Spleen (tissue), 7 donors: ENCODE data around the gene MUC22.

Experiments
- CTCF ChIP-seq, 11 experiments: fragments of 200-600 bp in 7 of 11; fragments of 450-650 bp in 4 of 11; sonication (generic) in 4 of 11; IDR thresholded peaks in 8 of 11; conservative IDR thresholded peaks in 3 of 11; 1 replicate in 7 of 11; 2 replicates in 4 of 11; pipeline versions ENCODE4 v1.4.0 to v1.8.0; 2016 to 2021; ENCODE audit warnings: antibody characterized with exemption in 11 of 11, inconsistent platforms in 4 of 11, mild to moderate bottlenecking in 1 of 11
- POLR2A ChIP-seq, 3 donors: fragments of 450-650 bp; IDR thresholded peaks; one replicate each; pipeline ENCODE4 v1.5.1; 2017; ENCODE audit warnings: antibody characterized with exemption in 3 of 3, mild to moderate bottlenecking in 1 of 3
- POLR2AphosphoS5 ChIP-seq, 3 donors: sonication (generic); formaldehyde crosslinking; IDR thresholded peaks; one replicate each; pipeline ENCODE4 v1.5.1; 2017; ENCODE audit warnings: antibody characterized with exemption in 3 of 3
- donor health status: DM: no; HTN: no; CAD: no; lungs with moderate emphysema.
- donor health status: DM: no; HTN: no; CAD: no.
- donor health status: DM: no; HTN: no; CAD: no.

- no peak for TF ChIP-seq CTCF (IDR thresholded peaks at IDR 0.05 in 8 of 11, conservative IDR thresholded peaks at IDR 0.05 in 3 of 11)
- no peak for TF ChIP-seq POLR2AphosphoS5 (IDR thresholded peaks at IDR 0.05)
- TF ChIP-seq POLR2A (IDR thresholded peaks at IDR 0.05): no peak
Observed at GRCh38 chr6:30964075-30964474, 46.2 kb upstream of the MUC22 start.
